Tongue (tissue), 2 donors: ENCODE data around the gene SLC5A2. TPM values are rescaled to one million over a fixed set of nuclear protein-coding genes. Genes with fewer than 3 reads are reported as not detected.
"Not testable (repeated sequence)": the region's sequence is repeated elsewhere in the genome, so short reads cannot be mapped to it uniquely, and the experiment has no call there.

Experiments
- DNase-seq: peaks from one replicate; pipeline ENCODE4 v3.0.0-alpha.2; 2015
- total RNA-seq: library from RNA; depleted of rRNA; stranded (reverse); fragments of >200 nt; gene quantifications from one replicate; pipeline ENCODE4 v1.2.3, GENCODE V29; 2014

SLC5A2 gene
- total RNA-seq, 1 donor from 2014 or later: not detected

DNA sequence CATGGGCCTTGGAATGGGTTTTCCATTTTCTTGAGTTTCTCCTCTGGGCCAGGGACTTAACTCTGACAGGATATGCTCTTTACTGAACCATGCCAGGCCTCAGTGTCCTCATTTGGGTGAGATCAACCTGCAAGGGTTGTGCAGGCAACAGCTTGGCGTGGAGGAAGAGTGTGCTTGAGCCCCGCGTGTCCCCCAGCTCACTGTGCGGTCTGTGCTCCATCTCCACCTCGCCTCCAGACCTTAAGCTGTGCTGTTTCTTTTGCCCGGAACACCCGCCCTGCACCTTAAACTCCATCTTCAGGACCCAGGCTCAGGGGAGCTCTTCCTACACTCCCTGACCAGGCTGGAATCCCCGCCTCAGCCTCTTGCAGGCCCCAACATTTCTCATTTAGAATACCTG lies 15.6 kb downstream of the SLC5A2 start:
- DNase-seq: no peak

DNA sequence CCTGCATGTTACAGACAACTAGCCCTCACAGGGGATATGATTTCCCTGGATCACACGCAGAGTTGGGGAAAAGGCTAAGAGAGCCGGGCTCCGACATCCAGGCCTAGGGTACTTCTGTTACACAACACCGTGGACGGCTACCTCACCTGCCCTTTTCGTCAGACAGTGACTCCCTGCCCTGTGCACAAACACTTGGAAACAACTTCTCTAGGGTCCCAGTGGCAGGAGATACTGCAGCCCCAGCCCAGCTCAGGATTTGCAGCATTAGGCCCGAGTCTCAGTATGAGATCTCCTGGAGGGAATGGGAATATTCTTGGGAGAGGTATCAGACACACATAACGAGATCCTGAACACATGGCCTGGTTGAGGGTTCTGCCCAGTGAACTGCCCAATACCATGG lies 17.0 kb downstream of the SLC5A2 start:
- DNase-seq: no peak

DNA sequence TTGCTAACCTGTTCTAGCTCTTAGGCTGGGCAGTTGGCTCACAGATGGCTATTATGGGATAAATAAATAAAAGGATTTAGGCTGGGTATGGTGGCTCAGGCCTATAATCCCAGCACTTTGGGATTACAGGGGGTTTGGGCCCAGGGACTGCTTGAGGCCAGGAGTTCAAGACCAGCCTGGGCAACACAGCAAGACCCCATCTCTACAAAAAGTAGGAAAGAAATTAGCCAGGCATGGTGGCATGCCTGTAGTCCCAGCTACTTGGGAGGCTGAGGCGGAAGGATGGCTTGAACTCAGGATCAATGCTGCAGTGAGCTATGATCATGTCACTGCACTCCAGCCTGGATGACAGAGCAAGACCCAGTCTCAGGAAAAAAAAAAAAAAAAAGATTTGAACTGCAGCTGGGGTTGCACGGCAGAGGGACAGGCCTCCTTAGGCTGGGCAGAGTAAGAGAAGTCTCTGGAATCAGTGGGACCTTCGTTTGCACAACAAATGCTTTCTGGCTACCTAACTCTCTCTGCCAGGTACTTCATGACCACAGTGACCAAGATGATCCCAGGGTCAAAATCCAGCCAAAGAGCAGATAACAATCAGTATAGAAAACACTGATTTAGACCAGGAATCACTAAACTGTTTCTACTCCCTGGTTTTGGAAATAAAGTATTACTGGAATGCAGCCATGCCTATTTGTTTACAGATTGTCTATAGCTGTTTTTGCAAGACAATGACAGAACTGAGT lies 18.5 kb downstream of the SLC5A2 start:
- DNase-seq: no peak

DNA sequence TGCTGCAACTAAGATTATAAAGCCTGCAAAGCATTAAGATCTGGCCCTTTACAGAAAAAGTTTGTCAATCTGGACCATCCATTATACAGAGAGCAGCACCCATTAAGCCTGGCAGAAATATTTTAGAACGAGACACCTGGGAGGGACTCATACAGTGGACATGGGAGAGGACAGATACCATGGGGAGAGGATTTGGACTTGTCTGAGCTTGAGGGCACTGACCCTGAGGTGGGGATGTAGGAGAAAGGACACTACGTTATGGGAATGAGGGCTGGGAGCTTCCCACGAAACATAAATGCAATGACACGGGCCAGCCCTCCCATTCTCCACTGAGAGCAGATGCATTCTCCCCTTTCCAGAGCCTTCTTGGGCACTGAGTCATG lies 19.0 kb downstream of the SLC5A2 start:
- no peak for DNase-seq

DNA sequence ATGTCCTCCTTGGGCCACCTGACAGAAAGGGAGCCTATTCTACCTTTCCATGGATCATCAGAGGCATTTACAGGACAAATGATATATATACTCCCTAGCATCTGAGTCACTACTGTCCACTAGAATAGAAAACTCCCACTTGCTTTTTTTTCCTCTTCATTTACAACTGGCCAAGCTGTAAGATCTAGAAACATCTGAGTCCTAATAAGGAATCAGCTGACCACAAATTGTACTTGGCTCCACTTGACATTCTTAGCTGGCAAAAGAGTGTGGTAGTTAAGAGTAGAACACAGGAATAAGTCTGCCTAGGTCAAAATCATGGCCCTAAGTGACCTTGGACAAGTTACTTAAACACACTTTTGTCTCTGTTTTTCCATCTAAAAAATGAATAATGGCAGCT lies 20.1 kb downstream of the SLC5A2 start:
- no peak for DNase-seq

DNA sequence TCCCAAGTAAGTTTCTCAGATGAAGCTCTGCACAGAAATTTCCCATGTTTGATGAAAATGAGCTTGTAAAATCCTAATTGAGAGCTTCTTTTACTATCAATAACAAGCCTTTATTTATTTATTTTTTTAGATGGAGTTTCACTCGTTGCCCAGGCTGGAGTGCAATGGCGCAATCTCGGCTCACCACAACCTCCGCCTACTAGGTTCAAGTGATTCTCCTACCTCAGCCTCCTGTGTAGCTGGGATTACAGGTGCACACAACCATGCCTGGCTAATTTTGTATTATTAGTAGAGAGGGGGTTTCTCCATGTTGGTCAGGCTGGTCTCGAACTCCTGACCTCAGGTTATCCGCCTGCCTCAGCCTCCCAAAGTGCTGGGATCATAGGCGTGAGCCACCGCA lies 20.6 kb downstream of the SLC5A2 start:
- DNase-seq: not testable (repeated sequence)

DNA sequence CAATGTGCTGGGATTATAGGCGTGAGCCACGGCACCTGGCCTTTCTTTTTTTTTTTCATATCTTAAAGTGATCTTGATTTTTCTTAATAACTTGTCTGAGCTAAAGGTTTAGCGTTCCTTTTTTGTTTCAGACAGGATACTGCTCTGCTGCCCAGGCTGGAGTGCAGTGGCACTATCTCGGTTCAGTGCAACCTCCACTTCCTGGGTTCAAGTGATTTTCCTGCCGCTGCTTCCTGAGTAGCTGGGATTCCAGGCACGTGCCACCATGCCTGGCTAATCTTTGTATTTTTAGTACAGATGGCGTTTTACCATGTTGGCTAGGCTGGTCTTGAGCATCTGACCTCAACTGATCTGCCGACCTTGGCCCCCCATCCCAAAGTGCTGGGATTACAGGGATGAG lies 21.2 kb downstream of the SLC5A2 start:
- DNase-seq: no peak

DNA sequence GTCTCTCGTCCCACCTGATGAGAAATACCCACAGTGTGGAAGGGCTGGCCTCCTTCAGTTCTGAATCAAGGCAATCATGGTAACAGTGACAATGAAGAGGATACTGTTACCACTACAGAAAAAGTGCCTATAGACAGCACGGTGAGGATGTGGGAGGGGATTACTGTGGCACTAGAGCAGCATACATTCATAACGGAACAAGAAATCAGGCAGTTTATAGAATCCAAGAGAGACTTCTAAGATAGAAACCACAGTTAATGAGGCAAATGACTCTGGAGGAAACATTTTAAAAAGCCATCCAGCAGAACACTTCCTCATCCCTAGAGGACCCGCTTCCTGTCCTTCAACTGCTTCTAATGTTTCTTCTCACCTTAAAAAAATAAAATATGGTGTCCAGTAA lies 22.6 kb downstream of the SLC5A2 start:
- DNase-seq: no peak

DNA sequence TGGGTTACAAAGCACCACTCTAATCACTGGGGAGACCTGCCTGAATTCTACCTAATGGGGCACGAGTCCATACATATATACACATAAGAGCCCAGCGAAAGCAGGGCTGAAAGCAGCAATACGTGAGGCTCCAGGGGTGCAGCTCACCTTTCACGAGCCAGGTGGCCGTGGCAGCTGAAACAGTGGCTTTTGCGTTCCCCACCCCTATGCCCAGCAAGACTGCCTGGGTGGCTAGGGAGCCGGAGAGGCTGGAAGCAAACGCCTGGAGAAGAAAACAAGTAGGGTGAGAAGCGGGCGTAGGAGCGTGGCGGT lies 24.6 kb downstream of the SLC5A2 start:
- no peak for DNase-seq

DNA sequence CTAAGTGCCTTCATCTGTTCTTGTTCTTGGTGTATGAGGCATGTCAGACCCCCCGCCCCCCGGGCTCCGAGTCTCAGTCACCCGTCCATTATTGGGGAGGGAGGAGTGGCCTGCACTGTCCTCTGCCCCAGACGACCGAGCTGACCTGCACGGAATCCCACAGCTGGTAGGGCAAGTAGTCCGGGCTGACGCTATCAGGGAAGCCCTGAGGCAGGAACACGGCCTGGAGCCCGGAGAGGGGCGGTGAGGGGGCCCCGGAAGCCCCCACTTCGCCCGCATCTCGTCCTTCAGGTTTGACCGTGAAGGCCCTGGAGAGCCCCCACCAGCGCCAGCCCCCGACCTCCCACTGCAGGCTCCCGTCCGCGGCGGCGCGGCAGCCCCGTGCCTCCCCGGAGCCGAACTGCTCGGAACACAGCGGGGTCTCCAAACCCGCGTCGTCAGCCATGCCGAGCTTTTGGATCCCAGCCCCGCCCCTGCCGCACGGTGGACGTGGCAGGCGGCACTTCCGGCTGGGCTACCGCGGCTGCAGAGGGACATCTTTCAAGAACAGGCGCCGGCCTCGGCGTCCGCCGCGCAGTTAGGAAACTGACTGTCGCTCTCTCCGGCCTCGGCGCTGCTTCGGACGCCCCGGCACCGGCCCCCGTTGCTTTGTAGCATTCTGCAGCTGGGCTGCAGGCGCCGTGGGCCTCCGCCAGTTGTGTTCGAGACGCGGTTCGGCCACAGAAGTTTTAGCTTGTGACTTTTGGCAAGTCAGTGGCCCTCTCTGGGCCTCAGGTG lies 25.2 kb downstream of the SLC5A2 start, which contains the start of gene RUSF1:
Gene RUSF1, minus strand, starts transcription at position 463 of the 777 bp plus-strand sequence. Its CDS starts 18 bp downstream, at position 445.
- peak; percentile 96 for DNase-seq

DNA sequence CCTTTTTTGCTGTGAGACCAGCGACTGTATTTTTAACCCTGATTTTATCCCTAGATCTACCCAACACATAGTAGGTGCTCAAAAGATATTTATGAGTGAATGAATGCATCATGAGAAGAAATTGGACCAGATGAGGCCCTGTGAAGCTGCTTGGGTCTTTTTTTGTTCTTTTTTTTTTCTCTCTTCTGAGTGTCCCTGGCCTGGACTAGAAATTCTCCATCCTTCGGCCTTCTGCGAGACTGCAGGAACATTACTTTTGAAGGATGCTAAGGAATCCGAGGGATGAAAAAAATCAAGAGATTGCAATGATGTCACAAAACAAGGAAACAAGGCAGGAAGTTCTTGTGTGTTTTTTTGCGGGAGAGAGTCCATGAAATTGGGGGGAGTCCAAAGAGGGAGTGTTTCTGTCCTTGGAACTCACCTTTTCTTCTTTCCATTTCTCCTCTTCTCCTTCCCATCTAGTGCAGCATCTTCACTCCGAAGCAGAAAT lies 25.8 kb downstream of the SLC5A2 start:
- DNase-seq: peak; percentile 67

DNA sequence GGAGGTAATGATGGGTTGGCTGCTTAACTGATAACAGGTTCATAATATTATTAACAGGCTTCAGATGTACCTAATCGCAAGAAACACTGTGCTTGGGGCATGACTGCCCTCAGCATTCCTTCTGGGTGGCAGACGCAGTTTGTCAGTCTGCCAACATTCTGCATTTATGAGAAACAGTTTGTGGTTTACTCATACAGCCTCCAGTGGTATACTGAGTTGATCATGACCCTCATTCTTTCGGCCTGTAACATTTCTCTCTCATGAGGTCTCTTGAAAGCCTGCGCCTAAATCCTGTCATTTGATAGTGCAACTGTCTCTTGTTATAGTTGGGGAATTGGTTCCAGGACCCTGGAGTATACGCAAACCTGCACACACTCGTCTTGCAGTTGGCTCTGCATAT lies 30.2 kb downstream of the SLC5A2 start:
- DNase-seq: no peak

DNA sequence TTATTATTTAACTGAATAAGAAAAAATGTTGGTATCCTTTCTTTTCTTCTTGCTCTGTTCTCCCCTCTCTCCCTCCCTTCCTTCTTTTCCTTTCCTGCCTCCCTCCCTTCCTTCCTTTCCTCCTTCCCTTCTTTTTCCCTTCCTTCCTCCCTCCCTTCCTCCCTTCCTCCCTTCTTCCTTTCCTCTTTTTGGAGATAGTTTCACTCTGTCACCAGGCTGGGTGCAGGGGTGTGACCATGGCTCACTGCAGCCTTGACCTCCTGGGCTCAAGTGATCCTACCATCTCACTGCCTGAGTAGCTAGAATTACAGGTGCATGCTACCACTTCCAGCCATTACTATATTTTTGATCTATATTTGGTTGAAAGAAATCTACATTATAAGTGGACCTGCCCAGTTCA lies 31.0 kb downstream of the SLC5A2 start:
- DNase-seq: no peak

DNA sequence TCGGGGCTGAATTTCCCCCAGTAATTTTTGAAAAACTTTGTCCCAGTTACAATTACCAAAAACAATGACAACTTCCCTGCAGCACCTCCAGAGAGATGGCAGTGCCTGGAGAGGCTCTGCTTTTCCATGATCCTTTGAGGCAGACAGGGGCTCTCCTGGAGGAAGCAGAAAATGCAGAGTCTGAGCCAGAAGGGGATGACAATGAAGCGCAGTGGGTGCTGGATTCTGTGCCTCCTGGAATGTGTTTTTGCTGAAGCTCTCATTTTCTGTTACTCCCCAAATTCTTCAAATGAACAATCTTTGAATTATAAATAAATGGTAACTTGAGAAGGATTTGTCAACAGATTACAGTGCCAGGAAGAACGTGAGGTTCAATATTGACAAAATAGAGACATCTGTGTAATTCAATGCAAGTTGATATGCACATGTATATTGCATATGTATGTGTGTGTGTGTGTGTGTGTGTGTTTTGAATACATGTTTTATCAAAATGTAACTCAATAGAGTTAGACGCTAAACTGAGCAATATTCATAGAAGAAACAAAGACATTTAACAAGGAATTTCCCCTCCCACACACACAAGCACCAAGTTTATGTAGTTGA lies 35.0 kb downstream of the SLC5A2 start:
- DNase-seq: no peak

DNA sequence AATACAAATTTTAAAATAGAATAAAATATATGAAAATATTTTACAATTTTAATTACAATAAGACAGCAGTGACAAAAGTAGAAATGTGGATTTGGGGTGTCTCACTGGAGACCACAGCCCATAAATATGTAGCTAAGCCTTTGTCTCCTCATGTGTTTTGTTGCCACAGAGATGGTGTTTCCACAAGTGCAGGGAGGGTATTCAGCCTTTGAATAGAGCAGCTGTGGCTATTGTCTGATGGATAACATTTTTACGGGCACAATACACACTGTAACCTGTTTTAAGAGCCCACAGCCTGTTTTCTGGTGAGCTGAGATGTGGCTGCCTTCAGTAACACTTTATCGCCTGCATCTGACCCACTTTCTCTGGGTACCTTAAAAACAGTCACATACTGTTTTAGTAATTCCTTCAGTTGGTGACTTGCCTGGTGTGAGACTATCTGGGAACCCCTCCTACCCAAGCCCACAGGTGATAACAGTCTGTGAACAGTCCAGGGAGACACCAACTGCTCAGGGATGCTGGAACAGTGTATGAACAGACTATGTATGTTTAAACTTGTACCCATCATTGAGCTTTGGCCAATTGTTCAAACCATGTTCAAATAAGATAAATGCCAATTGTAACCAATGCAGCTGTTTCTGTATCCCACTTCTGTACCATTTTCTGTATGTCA lies 37.0 kb downstream of the SLC5A2 start:
- DNase-seq: no peak

DNA sequence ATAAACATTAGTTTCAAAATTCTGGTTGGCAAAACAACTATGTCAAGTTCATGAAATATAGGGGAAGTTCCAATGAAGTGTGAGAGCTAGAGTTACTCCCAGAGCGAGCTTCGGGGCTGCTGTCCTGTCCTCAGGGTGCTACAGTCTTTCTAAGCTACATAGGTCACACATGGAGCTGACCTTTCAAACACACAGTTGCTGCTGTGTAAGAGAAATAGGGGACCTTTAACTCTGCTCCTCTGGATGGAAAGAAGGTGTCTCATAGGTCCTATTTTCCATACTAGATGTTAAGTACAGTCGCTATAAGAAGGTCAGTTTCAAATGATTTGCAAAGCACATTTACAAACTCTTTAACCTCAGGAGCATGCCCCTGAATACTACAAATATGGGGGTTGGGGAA lies 38.4 kb downstream of the SLC5A2 start:
- no peak for DNase-seq

DNA sequence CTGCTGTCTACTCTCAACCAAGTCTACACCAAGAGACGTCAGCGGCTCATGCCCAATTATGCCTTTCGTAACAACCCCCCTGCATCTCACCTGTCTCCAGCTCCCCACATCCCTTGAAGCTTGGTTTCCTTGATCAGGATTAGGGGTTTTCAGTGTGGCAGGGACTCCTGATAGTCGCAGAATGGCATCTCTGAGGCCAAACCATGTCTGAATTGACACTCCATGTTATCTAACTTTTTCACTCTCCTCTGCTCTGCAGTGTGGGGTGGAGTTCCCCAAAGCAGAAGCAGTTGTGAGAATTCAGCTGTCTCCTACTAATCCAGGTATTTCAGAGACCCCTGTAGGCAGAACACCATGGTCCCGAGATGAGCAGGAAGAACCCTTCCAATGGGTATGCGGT lies 39.1 kb downstream of the SLC5A2 start:
- no peak for DNase-seq

DNA sequence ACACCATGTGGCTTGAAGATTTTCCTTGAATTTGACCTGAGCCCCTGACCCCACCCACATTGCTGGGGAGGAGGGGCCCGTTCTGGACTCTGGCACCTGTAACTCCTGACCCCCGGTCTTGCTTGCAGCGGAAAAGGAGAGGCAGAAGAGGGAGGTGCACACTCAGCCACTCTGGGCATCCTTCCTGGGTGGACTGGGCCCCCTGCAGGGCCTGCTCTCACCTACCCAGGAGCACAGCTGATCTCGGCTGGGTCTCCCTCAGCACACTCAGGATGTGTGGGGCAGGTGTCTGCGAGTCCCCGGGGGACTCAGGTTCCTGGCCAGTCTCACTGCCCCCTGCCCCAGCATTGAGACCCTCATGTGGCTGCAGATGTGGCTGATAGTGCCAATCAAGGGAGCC lies 40.8 kb downstream of the SLC5A2 start:
- not testable (repeated sequence) for DNase-seq

DNA sequence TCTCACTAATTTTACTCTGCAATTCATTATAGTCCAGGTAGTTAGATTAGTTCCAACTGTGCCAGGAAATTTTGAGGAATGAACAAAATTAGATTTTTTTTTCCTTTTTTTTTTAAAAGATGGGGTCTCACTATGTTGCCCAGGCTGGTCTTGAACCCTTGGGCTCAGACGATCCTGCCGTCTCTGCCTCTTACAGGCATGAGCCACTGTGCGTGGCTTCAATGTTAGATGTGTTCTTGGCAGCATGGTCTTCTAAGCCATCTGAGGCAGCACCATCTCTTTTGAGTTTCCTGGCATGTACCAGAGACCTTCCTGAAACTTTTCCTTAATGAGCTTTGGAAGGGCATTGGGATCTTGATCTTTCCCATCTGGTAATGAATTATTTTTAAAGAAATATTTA lies 42.2 kb downstream of the SLC5A2 start:
- no peak for DNase-seq

DNA sequence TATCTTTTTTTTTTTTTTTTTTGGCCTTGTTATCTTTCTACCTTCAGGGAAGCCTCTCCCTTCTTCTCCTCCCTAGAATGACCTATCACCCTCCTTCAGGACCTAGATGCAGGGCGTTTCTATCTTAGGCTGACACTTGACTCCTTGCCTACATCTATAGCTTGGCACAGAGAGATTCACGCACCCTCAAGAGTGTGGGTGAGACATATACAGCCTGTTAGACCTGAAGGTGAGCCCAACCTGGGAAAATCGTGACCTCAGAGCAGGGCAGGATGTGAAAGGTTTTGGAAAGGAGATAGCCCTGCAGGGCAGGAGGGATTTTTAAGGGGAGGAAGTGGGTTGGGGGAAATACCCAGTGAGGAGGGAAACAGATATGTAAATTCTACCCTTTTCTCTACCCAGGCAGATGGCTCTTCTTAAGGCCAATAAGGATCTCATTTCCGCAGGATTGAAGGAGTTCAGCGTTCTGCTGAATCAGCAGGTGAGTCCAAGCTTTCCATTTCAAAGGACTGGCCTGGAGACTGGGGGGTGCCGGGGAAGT lies 44.9 kb downstream of the SLC5A2 start, which contains the start of gene AHSP:
Gene AHSP, plus strand, starts transcription at position 167 of the 541 bp plus-strand sequence. Its CDS starts 240 bp downstream, at position 407.
- DNase-seq: no peak

DNA sequence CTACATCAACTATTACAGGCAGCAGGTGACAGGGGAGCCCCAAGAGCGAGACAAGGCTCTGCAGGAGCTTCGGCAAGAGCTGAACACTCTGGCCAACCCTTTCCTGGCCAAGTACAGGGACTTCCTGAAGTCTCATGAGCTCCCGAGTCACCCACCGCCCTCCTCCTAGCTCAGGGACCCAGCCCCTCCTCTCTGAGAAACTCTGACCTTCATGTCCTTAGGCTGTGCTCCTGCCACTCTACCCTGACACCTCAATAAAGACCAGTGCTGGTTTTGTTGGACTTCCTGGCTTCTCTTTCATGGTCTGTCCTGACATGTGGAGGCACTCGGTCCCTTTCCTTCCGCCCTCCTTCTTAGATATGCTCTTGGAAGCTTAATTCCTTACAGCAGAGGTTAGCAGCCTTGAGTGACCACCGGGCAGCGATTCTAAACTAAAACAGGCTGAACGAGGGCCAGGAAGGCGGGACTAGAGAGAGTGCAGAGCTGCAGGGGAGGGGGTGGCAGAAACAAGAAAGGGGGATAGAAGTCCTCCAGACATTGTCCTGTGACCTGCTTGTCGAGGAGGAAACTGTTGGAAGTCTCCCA lies 45.7 kb downstream of the SLC5A2 start:
- DNase-seq: no peak
